Activated naive CD8-positive, alpha-beta T cell treated with anti-CD3 and anti-CD28 coated beads for 36 hours (primary cell): ENCODE data around the gene NTM. TPM values are rescaled to one million over a fixed set of nuclear protein-coding genes. Genes with fewer than 3 reads are reported as not detected.
"Not testable (repeated sequence)": the region's sequence is repeated elsewhere in the genome, so short reads cannot be mapped to it uniquely, and the experiment has no call there.

Experiments
- DNase-seq: peaks from one replicate; pipeline ENCODE4 v3.0.0; 2021
- H3K27ac Mint-ChIP-seq: one replicate; pipeline ENCODE4 v1.8.0; 2022; ENCODE audit warnings: mild to moderate bottlenecking, moderate library complexity, mixed read lengths
- H3K27me3 Mint-ChIP-seq: one replicate; pipeline ENCODE4 v1.8.0; 2022; ENCODE audit warnings: mild to moderate bottlenecking, mixed read lengths
- H3K36me3 Mint-ChIP-seq: one replicate; pipeline ENCODE4 v1.8.0; 2021; ENCODE audit warnings: mild to moderate bottlenecking, mixed read lengths
- H3K4me1 Mint-ChIP-seq: one replicate; pipeline ENCODE4 v1.8.0; 2021; ENCODE audit warnings: mixed read lengths
- H3K4me3 Mint-ChIP-seq: one replicate; pipeline ENCODE4 v1.8.0; 2022; ENCODE audit warnings: mild to moderate bottlenecking, moderate library complexity, mixed read lengths
- H3K9me3 Mint-ChIP-seq: one replicate; pipeline ENCODE4 v1.8.0; 2022; ENCODE audit warnings: mixed read lengths
- total RNA-seq, 2 experiments: library from RNA; stranded (reverse); gene quantifications; one replicate each; pipeline ENCODE4 v1.2.3, GENCODE V29; 2021

Gene NTM
- total RNA-seq, 2 experiments from 2014 or later: not detected

DNA sequence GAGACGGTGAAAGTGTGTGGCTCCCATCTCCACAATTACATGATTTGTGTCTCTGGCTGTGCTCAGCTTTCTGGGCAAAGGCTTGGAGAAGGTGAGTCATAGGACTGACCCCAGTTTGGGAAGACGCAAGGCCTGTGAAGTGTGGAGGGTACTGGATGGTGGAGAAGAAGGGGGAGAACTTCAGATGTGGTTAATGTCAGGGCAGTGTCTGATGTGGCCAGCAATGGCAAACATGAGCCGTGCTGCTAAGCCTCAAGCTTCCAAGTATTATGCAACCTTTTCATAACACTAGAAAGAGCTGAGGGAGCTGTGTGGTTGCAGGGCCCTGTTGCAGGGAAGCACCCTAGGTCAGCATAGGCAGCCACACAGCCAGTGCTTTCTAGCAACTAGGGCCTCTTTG, 110.9 kb downstream of the NTM start:
- no peaks in the 10 kb centered on the region for H3K9me3 Mint-ChIP-seq
- DNase-seq: no peak
- H3K36me3 Mint-ChIP-seq: no peaks in the 10 kb centered on the region
- peaks cover 4% of the 10 kb centered on the region for H3K27me3 Mint-ChIP-seq
- H3K4me3 Mint-ChIP-seq: no peak overlapping the region
- no peaks in the 10 kb centered on the region for H3K4me1 Mint-ChIP-seq
- no peak overlapping the region for H3K27ac Mint-ChIP-seq

DNA sequence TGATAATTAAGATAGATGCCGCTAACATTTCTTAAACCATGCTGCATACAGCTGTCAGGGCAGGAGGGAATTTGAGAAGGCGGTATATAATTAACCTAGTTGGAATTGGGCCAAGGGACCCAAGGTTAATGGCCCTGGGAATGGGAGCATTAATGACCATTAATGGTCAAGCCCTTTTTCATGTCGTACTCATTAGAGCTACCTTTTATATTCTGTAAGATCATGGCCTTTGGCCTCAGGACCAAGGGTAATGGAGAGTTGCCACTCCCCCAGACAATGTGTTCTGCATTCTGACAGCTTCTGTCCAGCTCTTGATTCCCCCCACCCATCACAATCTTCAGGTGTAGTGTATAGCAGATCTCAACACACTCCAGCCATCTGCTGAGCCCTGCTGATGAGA, 111.6 kb downstream of the NTM start:
- H3K9me3 Mint-ChIP-seq: no peaks in the 10 kb centered on the region
- H3K36me3 Mint-ChIP-seq: no peaks in the 10 kb centered on the region
- no peak overlapping the region for H3K27ac Mint-ChIP-seq
- H3K27me3 Mint-ChIP-seq: peaks cover 1% of the 10 kb centered on the region
- H3K4me1 Mint-ChIP-seq: no peaks in the 10 kb centered on the region
- no peak overlapping the region for H3K4me3 Mint-ChIP-seq
- DNase-seq: no peak

DNA sequence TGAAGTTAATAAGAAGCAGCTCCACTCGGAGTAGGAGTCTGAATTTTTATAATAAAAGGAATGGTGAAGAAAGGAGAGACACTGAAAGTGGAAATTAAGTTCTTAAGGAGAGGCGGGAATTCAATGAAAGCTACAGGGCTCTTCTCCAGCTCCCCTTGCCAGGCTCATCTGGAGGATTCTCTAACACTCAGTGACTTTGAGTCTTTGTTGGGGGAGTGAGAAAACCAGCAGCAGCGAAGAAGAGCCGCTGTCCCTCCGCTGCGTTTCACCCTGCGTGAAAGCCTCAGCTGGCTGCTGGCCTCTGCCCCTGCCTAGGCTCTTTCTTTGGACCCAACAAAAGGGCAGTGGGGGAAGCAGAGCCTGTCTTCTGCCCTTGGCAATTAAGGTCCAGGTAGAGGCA, 113.0 kb downstream of the NTM start:
- H3K4me3 Mint-ChIP-seq: no peak overlapping the region

DNA sequence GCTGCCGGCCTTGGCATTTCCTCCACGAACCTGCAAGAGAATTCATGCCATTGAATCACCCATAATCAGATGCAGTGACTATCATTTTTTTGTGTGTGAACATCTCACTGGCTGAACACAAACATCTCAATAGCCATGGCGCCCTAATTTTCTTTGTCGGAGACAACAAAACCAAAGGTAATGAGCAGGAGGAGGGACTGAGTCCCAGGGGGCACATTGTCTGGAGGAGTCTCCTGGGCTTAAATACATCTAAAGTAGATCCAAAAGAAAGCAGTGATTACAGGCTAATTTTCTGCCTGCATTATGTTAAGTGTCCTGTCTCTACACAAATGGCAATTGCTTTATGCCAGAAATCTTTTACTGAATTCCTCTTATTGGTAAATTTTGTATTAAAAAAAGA, 113.5 kb downstream of the NTM start:
- no peak for DNase-seq
- Mint-ChIP-seq H3K27ac (no peak overlapping the region), H3K9me3 (no peaks in the 10 kb centered on the region), H3K36me3 (no peaks in the 10 kb centered on the region), H3K27me3 (no peaks in the 10 kb centered on the region), H3K4me3 (no peak overlapping the region), H3K4me1 (no peaks in the 10 kb centered on the region)

More for the DNA sequence above, 113.0 kb downstream of the NTM start:
- no peaks in the 10 kb centered on the region for H3K27me3 Mint-ChIP-seq
- H3K4me1 Mint-ChIP-seq: no peaks in the 10 kb centered on the region
- no peak overlapping the region for H3K27ac Mint-ChIP-seq
- no peaks in the 10 kb centered on the region for H3K36me3 Mint-ChIP-seq
- DNase-seq: no peak
- H3K9me3 Mint-ChIP-seq: no peaks in the 10 kb centered on the region

DNA sequence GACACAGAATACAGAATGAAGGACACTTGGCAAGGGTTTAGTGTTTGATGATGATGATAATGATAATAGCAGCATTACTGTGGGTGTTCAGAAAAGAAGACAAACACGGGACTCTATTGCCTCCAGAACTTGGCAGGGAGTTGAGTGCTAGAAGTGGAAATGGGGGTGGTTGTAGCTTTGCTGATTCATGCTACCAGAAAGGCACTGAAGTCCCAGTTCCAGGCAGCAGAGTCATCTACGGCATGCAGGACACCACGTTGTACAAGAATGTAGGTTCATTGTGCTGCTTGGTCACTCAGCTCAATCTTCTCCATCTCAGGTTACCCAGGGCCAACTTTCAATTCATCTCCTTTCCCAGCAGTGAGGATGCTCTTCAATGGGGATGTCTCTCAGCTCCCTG, 115.7 kb downstream of the NTM start:
- Mint-ChIP-seq H3K4me3 (no peak overlapping the region), H3K36me3 (no peaks in the 10 kb centered on the region), H3K4me1 (no peaks in the 10 kb centered on the region), H3K27ac (no peak overlapping the region), H3K9me3 (no peaks in the 10 kb centered on the region), H3K27me3 (no peaks in the 10 kb centered on the region)
- DNase-seq: no peak

DNA sequence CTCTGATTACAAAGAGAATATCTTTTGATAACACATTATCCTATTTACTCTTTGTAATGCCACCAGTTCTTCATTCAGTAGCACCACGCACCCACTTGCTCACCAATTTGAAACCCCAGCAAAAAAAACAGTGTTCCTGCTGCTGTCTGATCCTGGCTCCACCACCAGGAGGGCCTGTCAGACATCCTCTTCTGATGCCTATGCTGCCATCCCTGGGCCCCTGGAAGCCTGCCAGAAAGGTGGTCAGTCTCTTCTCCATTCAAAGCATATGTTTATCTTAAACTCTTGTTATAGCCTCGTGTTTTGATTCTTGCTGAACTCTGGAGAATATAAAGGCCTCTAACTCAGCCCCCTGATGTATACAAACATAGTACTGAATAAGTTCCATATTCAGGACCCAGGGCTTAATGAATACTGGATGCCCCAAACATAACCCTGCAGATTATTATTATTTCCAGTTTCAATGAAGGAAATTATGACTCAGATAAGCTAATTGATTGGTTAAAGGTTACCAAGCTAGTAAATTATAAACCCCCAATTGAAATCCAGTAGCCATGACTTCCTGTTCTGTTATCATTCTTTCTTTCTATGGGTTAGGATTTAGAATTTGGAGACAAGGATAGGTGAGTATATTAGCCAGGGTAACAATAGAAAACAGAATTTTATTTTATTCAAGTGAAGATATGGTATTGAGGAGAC, 116.7 kb downstream of the NTM start:
- no peaks in the 10 kb centered on the region for H3K9me3 Mint-ChIP-seq
- H3K4me3 Mint-ChIP-seq: no peak overlapping the region

DNA sequence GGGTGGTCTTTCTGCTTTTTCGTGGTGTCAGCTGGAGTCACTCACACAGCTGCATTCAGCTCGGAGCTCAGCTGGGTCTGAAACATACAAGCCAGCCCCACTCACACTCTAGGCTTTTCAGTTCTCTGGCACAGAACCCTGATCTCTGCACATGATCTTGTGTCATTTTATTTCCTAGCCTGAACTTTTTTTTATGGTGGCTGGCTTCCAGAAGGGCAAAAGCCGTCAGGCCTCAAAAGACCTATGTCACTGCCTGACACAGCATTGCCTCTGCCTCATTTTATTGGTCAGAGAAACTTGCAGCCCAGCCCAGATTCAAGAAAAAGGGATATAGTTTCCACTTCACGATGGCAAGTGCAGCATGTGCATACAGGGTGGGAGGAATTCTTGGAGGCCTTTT, 117.8 kb downstream of the NTM start:
- no peak overlapping the region for H3K4me3 Mint-ChIP-seq
- H3K9me3 Mint-ChIP-seq: no peaks in the 10 kb centered on the region
- no peaks in the 10 kb centered on the region for H3K27me3 Mint-ChIP-seq
- H3K4me1 Mint-ChIP-seq: no peaks in the 10 kb centered on the region
- no peak for DNase-seq
- H3K36me3 Mint-ChIP-seq: no peaks in the 10 kb centered on the region
- H3K27ac Mint-ChIP-seq: no peak overlapping the region

More for the DNA sequence above, 116.7 kb downstream of the NTM start:
- Mint-ChIP-seq H3K27me3 (no peaks in the 10 kb centered on the region), H3K4me1 (no peaks in the 10 kb centered on the region), H3K36me3 (no peaks in the 10 kb centered on the region), H3K27ac (no peak overlapping the region)
- DNase-seq: no peak

DNA sequence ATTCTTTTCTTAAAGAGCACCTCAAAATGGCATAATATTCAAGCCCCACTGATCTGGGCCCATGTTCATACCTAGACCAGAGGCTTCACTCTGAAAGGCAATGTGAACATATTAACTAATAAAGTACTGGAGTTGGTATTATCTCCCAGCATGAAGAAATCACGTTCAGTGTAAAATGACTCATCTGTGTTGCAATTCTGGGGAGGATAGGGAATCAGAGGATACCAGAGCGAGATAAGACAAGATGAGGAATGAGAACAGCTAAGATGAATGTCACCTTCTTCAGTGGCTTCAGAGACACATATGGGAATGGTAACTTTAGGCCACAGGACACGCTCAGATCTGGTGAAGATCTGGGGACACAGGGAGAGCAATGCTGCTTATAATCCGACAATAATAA, 121.1 kb downstream of the NTM start:
- H3K9me3 Mint-ChIP-seq: no peaks in the 10 kb centered on the region
- H3K36me3 Mint-ChIP-seq: no peaks in the 10 kb centered on the region
- DNase-seq: no peak
- H3K4me1 Mint-ChIP-seq: no peaks in the 10 kb centered on the region
- H3K4me3 Mint-ChIP-seq: no peak overlapping the region
- no peaks in the 10 kb centered on the region for H3K27me3 Mint-ChIP-seq
- H3K27ac Mint-ChIP-seq: no peak overlapping the region

DNA sequence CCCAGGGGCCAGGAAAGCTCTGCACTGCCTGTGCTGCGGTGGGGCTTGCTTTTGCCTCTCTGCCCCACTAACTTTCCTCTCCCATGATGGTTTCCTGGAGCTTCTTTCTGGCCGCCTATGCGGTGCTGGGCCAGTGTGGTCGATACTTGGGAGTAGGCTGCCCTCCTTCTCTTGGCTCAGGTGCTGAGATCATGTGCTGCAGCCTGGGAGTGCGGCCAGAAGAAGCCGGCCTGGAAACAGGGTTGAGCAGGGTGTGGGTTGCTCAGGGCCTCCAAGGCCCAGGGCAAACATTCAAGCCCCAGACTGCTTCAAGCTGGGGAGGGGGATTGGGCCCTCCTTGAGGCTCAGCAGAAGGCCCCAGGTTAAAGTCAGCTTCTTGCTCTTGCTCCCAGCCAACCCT, 125.0 kb downstream of the NTM start:
- no peak overlapping the region for H3K27ac Mint-ChIP-seq
- H3K9me3 Mint-ChIP-seq: no peaks in the 10 kb centered on the region
- H3K27me3 Mint-ChIP-seq: no peaks in the 10 kb centered on the region
- no peak overlapping the region for H3K4me3 Mint-ChIP-seq
- no peaks in the 10 kb centered on the region for H3K4me1 Mint-ChIP-seq
- no peaks in the 10 kb centered on the region for H3K36me3 Mint-ChIP-seq
- no peak for DNase-seq

DNA sequence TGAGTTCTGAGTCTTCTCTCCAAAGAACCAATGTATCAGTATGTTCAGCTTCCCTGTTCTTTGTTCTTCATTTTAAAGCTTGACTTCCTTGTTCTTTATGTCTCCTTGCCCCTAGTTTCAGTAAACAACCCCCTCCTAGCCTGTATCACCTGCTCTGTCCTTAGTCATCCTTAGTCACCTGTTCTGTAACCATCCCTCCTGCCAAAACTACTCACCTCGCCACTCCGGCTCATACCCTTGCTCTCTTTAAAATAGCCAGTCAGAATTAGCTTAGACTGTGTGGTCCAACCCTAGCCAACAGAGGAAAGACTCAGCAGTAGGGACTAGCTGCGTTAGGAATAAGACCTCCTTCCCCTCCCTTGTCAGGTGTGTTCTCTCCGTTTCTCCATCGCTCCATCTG, 127.3 kb downstream of the NTM start:
- not testable (repeated sequence) for DNase-seq, H3K4me1 Mint-ChIP-seq, H3K36me3 Mint-ChIP-seq, H3K9me3 Mint-ChIP-seq, H3K4me3 Mint-ChIP-seq, H3K27ac Mint-ChIP-seq, H3K27me3 Mint-ChIP-seq

DNA sequence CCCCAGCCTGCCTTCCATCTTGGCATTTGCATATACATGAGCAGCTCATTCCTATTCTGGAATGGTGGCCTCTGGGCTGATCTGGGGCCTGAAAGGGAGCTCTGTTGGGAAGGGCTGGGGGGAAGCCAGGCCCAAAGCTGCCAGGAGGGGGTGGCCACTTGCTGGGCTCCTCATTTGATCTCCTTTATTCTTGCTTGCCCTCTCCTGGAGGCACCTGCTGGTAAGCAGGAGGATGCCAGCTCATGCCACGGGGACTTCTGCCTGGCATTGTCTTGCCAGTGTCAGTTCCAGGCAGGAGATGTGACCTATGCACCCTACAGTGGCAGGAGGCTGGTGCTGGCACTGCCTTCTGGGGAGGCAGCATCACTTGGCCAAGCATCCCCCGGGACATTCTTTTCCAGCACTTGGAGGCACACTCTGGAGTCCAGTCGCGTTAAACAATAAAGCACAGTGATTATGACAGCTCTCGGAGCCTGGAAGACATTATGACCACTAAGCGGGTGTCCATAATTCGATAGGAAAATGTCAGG, 128.3 kb downstream of the NTM start:
- no peaks in the 10 kb centered on the region for H3K27me3 Mint-ChIP-seq
- DNase-seq: no peak
- H3K4me3 Mint-ChIP-seq: no peak overlapping the region
- no peaks in the 10 kb centered on the region for H3K9me3 Mint-ChIP-seq
- no peak overlapping the region for H3K27ac Mint-ChIP-seq
- no peaks in the 10 kb centered on the region for H3K4me1 Mint-ChIP-seq
- no peaks in the 10 kb centered on the region for H3K36me3 Mint-ChIP-seq

DNA sequence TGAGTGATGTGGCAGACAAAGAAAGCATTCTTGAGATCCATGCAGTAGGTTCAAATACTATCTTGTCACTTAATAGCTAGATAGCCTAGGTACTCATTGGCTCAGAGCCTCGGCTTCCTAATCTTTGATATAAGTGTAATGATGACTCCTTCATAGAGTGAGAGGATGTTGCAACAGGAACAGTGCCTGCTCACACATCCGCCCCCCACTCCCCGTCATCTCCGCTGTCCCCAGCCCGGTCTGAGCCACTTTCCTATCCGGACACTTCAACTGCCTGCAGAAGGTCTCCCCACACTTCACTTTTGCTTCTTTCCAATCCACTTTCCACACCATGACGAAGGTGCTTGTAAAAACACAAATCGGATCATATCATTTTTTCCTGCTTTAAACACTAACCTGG, 128.8 kb downstream of the NTM start:
- no peak for DNase-seq
- Mint-ChIP-seq H3K4me1 (no peaks in the 10 kb centered on the region), H3K27me3 (no peaks in the 10 kb centered on the region), H3K9me3 (no peaks in the 10 kb centered on the region), H3K27ac (no peak overlapping the region), H3K36me3 (no peaks in the 10 kb centered on the region), H3K4me3 (no peak overlapping the region)

DNA sequence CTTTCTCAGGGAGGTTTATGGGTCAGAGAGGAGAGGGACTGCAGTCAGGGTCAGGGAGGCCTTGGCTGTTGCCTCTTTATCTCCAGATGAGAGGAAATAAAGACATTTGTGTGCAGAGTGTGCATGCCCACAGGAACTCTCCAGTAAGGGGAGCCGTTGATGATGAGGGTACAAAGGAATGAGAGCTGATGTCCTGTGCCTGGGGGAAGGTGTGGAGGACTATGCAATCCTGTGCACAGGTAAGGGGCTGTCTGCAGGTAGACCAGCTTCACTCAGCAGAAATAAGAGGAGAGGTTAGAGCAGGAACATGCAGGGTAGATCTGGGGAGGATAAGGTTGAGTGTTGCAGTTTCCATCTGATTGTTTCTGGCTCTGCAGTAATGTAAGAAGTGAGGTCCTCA, 132.6 kb downstream of the NTM start:
- H3K27me3 Mint-ChIP-seq: peaks cover 4% of the 10 kb centered on the region
- no peaks in the 10 kb centered on the region for H3K4me1 Mint-ChIP-seq
- no peak for DNase-seq
- H3K9me3 Mint-ChIP-seq: no peaks in the 10 kb centered on the region
- H3K27ac Mint-ChIP-seq: no peak overlapping the region
- H3K4me3 Mint-ChIP-seq: no peak overlapping the region
- H3K36me3 Mint-ChIP-seq: no peaks in the 10 kb centered on the region

DNA sequence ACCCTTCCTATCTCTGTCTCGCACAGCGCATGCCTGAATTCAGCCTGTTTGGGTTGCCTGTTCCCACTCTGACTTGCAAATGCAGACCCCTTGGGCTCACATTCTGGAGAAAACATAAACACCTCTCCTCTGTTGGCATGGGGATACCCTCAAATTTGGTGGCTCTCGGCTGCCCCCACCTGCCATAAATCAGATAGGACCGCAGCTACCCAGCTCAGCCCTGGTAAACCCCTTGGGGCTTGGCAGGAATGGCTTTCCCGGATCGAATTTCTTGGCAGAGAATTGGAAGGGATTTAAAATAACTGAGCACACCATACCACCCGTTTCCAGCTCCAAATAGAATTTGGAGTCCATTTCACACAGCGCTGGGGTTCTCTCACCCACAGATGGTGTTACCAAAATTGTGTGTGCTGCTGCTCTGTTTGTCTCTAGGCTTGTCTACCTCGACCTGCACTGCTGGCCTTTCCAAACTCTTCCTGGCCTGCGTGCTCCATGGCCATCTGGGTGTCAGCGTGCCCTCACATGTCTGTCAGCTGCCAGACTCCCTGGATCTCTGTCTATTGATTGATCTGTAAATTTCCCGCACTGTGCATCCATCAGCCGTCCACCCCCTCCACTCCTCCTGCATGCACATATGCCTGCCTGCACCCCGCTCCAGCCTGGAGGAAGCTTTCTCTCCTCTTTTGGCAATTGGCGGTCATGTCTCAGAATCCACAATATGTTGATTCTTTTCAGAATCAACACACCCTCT, 134.0 kb downstream of the NTM start:
- no peaks in the 10 kb centered on the region for H3K9me3 Mint-ChIP-seq
- DNase-seq: no peak
- peaks cover 4% of the 10 kb centered on the region for H3K27me3 Mint-ChIP-seq
- no peak overlapping the region for H3K4me3 Mint-ChIP-seq
- H3K36me3 Mint-ChIP-seq: no peaks in the 10 kb centered on the region
- H3K27ac Mint-ChIP-seq: no peak overlapping the region
- no peaks in the 10 kb centered on the region for H3K4me1 Mint-ChIP-seq

DNA sequence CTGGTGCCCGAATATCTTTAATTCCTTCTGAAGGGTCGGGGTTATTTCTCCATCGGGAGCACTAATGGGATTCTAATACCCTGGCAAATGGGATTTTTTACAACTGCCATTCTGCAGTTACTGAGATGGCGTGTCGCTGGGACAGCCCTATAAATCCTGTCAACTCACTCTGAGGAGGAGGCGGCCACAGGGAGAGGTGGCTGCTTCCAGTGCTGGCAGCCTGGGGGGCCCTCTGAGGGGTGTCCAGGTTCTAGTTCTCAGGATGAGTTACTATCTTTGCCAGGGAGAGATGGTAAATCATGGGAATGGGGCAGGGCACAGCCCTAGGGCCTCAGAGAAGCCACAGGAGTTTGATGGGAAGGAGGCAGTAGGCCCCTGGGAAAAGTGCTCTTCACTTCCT, 135.9 kb downstream of the NTM start:
- no peak for DNase-seq
- H3K27me3 Mint-ChIP-seq: peaks cover 4% of the 10 kb centered on the region
- no peaks in the 10 kb centered on the region for H3K9me3 Mint-ChIP-seq
- H3K36me3 Mint-ChIP-seq: no peaks in the 10 kb centered on the region
- no peaks in the 10 kb centered on the region for H3K4me1 Mint-ChIP-seq
- no peak overlapping the region for H3K4me3 Mint-ChIP-seq
- no peak overlapping the region for H3K27ac Mint-ChIP-seq

DNA sequence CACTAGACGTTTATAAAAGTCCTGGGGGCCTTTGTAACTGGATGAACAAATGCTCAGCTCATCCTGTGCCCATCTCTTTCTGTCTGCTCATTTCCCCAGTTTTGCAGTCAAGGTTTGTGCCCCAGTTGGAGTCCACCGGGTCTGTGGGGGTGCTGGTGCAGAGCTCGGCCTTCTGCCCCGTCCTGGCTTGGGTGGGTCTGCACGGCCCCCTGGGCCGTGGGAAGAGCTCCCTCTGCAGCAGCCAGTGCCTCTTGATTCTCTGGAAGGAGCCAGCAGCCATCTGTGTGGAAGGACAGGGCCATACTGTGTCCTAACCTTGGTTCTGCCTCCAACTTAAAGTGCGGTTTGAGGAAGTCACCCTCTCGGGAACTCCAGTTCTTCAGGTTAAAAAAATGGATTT, 140.2 kb downstream of the NTM start:
- no peaks in the 10 kb centered on the region for H3K4me1 Mint-ChIP-seq
- H3K4me3 Mint-ChIP-seq: no peak overlapping the region
- H3K27ac Mint-ChIP-seq: no peak overlapping the region
- no peak for DNase-seq
- no peaks in the 10 kb centered on the region for H3K36me3 Mint-ChIP-seq
- H3K9me3 Mint-ChIP-seq: no peaks in the 10 kb centered on the region
- no peaks in the 10 kb centered on the region for H3K27me3 Mint-ChIP-seq
